ENCODE data around the gene UBC. TPM values are rescaled to one million over a fixed set of nuclear protein-coding genes. Genes with fewer than 3 reads are reported as not detected.

UBC gene
- total RNA-seq, 1 donor from 2014 or later: 2,139 TPM

DNA sequence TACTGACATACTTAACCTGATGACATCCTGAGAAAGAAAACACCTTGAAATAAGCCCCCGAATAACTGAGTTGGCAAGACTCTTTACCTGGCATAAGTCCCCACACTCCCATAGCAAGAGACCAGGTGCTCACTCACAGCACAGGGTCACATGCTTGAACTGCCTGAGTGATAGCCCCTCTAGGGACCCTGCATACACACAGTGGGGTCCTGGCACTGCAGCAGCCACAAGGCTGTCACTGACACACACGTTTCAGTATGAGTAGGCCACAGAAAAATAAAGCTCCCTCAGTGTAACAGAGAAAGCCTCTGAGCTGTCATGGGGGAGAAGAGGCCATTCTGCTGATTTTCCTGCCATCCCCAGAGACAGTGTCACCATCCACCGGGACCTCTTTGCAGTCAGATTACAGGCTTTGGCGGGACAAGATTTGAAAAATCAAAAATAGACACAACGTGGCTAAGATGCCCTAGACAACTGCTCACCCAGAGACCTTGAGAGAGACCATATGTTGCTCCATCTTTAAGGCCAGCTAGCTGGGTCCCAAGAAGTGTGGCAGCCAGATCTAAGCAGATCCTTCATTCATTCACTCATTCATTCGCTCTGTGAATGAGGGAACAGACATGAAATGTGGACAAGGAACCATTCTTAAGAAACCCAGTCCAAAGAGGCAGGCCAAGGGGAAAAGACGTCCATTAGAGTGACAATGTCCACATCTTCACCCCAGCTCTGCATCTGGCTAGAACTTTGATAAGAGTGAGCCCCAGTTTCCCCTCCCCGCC is 52.4 kb downstream of the UBC start:
- peaks cover 1% of the 10 kb centered on the region for H3K36me3 ChIP-seq (ENCODE audit: control insufficient read depth, insufficient read depth, low read length)
- FAIRE-seq (no peak), DNase-seq (ENCODE audit: low read depth) (no peak)
- TF ChIP-seq, protein P1, sequence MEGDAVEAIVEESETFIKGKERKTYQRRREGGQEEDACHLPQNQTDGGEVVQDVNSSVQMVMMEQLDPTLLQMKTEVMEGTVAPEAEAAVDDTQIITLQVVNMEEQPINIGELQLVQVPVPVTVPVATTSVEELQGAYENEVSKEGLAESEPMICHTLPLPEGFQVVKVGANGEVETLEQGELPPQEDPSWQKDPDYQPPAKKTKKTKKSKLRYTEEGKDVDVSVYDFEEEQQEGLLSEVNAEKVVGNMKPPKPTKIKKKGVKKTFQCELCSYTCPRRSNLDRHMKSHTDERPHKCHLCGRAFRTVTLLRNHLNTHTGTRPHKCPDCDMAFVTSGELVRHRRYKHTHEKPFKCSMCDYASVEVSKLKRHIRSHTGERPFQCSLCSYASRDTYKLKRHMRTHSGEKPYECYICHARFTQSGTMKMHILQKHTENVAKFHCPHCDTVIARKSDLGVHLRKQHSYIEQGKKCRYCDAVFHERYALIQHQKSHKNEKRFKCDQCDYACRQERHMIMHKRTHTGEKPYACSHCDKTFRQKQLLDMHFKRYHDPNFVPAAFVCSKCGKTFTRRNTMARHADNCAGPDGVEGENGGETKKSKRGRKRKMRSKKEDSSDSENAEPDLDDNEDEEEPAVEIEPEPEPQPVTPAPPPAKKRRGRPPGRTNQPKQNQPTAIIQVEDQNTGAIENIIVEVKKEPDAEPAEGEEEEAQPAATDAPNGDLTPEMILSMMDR (IDR thresholded peaks at IDR 0.05; ENCODE audit: insufficient read depth, low read length, severe bottlenecking): no peak
- H3K27me3 ChIP-seq (ENCODE audit: control insufficient read depth, insufficient read depth, low read length): no peaks in the 10 kb centered on the region
- H3K4me3 ChIP-seq (ENCODE audit: low read depth, low read length): no peak overlapping the region

Other genes with a start within 250 kb of the UBC start
- 6.6 and 7.4 TPM in 2 replicates for gene SCARB1, start 50.8 kb downstream of the UBC start, total RNA-seq
- 9.2 and 14.0 TPM in 2 replicates for gene DHX37, start 74.5 kb upstream of the UBC start, total RNA-seq
- gene BRI3BP, start 79.0 kb upstream of the UBC start, total RNA-seq: 11.6 and 14.8 TPM in 2 replicates
- 30.5 and 43.0 TPM in 2 replicates for gene AACS, start 150.8 kb upstream of the UBC start, total RNA-seq